ENCODE results near the gene CD99L2. TPM values are rescaled to one million over a fixed set of nuclear protein-coding genes. Genes with fewer than 3 reads are reported as not detected.
A peak's percentile ranks its signal among the peaks of the same experiment; 100 is the strongest.

The CD99L2 gene
- total and polyA plus RNA-seq, 12 donors, result 20.0 to 102 (median 55.4) TPM

GRCh38 chrX:150845091-150845490 lies 53.4 kb downstream of the CD99L2 start:
- Histone ChIP-seq H3K9me3 (replicated peaks in 1 of 3) (no peaks in the 10 kb centered on the region), H3K27ac (no peak overlapping the region), H3K36me3 (replicated peaks in 1 of 2) (no peaks in the 10 kb centered on the region), H3K4me1 (replicated peaks in 1 of 2) (no peaks in the 10 kb centered on the region), H3K27me3 (no peaks in the 10 kb centered on the region), H3K4me3 (no peak overlapping the region)
- 69 to 75% (median 71%) methylated on average over 3 of the region's 3 CpGs for WGBS, 4 donors
- no peak for TF ChIP-seq CTCF (IDR thresholded peaks at IDR 0.05)
- TF ChIP-seq POLR2A (IDR thresholded peaks at IDR 0.05), result no peak
- intact Hi-C loops (cut with DNase I), result no loop called here
- DNase-seq, result no peak

- Histone ChIP-seq H3K9me3 (replicated peaks in 1 of 3) (no peaks in the 10 kb centered on the region), H3K27me3 (no peaks in the 10 kb centered on the region), H3K4me1 (replicated peaks in 1 of 2) (no peaks in the 10 kb centered on the region), H3K27ac (no peak overlapping the region), H3K36me3 (replicated peaks in 1 of 2) (no peaks in the 10 kb centered on the region), H3K4me3 (no peak overlapping the region)
- DNase-seq, result no peak
- no peak for TF ChIP-seq POLR2A (IDR thresholded peaks at IDR 0.05)
- no peak for TF ChIP-seq CTCF (IDR thresholded peaks at IDR 0.05)
- WGBS, 4 donors, result 73 to 94% (median 84%) methylated on average over 3 of the region's 3 CpGs
- intact Hi-C loops (cut with DNase I), result no loop called here
These were observed 54.5 kb downstream of the CD99L2 start for GRCh38 chrX:150844016-150844415.

GRCh38 chrX:150842198-150842685 lies 56.2 kb downstream of the CD99L2 start:
- intact Hi-C loops (cut with DNase I), result no loop called here
- no peaks in the 10 kb centered on the region for H3K9me3 ChIP-seq (replicated peaks in 1 of 3)
- TF ChIP-seq CTCF (IDR thresholded peaks at IDR 0.05) (no peak), POLR2A (IDR thresholded peaks at IDR 0.05) (no peak)
- H3K36me3 ChIP-seq (replicated peaks in 1 of 2), result no peaks in the 10 kb centered on the region
- WGBS, 4 donors, result 56 to 100% (median 60%) methylated on average over 1 to 2 of the region's 2 CpGs
- H3K4me1 ChIP-seq (replicated peaks in 1 of 2), result no peaks in the 10 kb centered on the region
- DNase-seq, result peak in 1 of 7 donors; percentile 4
- H3K4me3 ChIP-seq, result no peak overlapping the region
- no peaks in the 10 kb centered on the region for H3K27me3 ChIP-seq
- peak overlapping the region in 1 of 5 donors; percentile 71 for H3K27ac ChIP-seq

- 46 to 57% (median 53%) methylated on average over 6 of the region's 6 CpGs for WGBS, 4 donors
- Histone ChIP-seq H3K4me3 (no peak overlapping the region), H3K4me1 (replicated peaks in 1 of 2) (no peaks in the 10 kb centered on the region), H3K36me3 (replicated peaks in 1 of 2) (no peaks in the 10 kb centered on the region), H3K27me3 (no peaks in the 10 kb centered on the region), H3K27ac (peak overlapping the region in 1 of 5 donors; percentile 71), H3K9me3 (replicated peaks in 1 of 3) (no peaks in the 10 kb centered on the region)
- intact Hi-C loops (cut with DNase I), result no loop called here
- no peak for TF ChIP-seq CTCF (IDR thresholded peaks at IDR 0.05)
- TF ChIP-seq POLR2A (IDR thresholded peaks at IDR 0.05), result no peak
- peak in 4 of 7 donors; percentile 9 to 16 (median 14) for DNase-seq
These were observed 56.8 kb downstream of the CD99L2 start for GRCh38 chrX:150841456-150842197.

Data from adrenal gland (tissue), 12 donors.